Keratinocyte (primary cell): Measurements from ENCODE around the gene SDCCAG8. TPM values are rescaled to one million over a fixed set of nuclear protein-coding genes. Genes with fewer than 3 reads are reported as not detected.

ENCODE experiments used
- DNase-seq: peaks from one replicate; pipeline ENCODE4 v3.0.0-alpha.2; 2011; ENCODE audit warnings: low read depth, missing footprints, low spot score
- FAIRE-seq: peaks from 2 replicates; lab custom pipeline; 2011; peaks lifted over from hg19 to GRCh38; lab: Jason Lieb, UNC
- H2AFZ ChIP-seq: 2 replicates; pipeline ENCODE4 v1.6.0; 2012; ENCODE audit warnings: low read length, control low read depth, inconsistent platforms; ENCODE audit not compliant: control insufficient read depth
- H3K27ac ChIP-seq: 2 replicates; pipeline ENCODE4 v1.5.1; 2011; ENCODE audit warnings: low read length; ENCODE audit not compliant: control insufficient read depth, insufficient read depth
- H3K27me3 ChIP-seq: 3 replicates; pipeline ENCODE4 v1.6.0; 2011; ENCODE audit warnings: low read length; ENCODE audit not compliant: control insufficient read depth, insufficient read depth; ENCODE audit errors: extremely low read depth
- H3K36me3 ChIP-seq, 2 experiments: 2 replicates in 1 of 2; 3 replicates in 1 of 2; pipeline ENCODE4 v1.5.1; 2011; ENCODE audit warnings: low read length in 2 of 2, mild to moderate bottlenecking in 1 of 2; ENCODE audit not compliant: control insufficient read depth in 2 of 2, insufficient read depth in 2 of 2; ENCODE audit errors: extremely low read depth in 1 of 2
- H3K4me1 ChIP-seq: 3 replicates; pipeline ENCODE4 v1.5.1; 2011; ENCODE audit warnings: low read length; ENCODE audit not compliant: control insufficient read depth, insufficient read depth; ENCODE audit errors: extremely low read depth
- H3K4me2 ChIP-seq: 3 replicates; pipeline ENCODE4 v1.6.0; 2011; ENCODE audit warnings: low read depth, low read length; ENCODE audit not compliant: control insufficient read depth, insufficient read depth; ENCODE audit errors: extremely low read depth
- H3K4me3 ChIP-seq, 3 experiments: fragments of 200-600 bp in 1 of 3; sonication (generic) in 1 of 3; 2 replicates in 2 of 3; 3 replicates in 1 of 3; pipeline ENCODE4 v1.5.1; 2011 to 2016; ENCODE audit warnings: low read length in 3 of 3, mild to moderate bottlenecking in 3 of 3, control low read depth in 2 of 3, inconsistent platforms in 1 of 3, low read depth in 1 of 3, mixed read lengths in 1 of 3, mixed run types in 1 of 3, moderate library complexity in 1 of 3; ENCODE audit not compliant: control insufficient read depth in 2 of 3, insufficient read depth in 2 of 3; ENCODE audit errors: extremely low read depth in 1 of 3
- H3K79me2 ChIP-seq: 2 replicates; pipeline ENCODE4 v1.6.0; 2012; ENCODE audit warnings: low read length; ENCODE audit not compliant: control insufficient read depth, insufficient read depth
- H3K9ac ChIP-seq: 3 replicates; pipeline ENCODE4 v1.6.0; 2011; ENCODE audit warnings: low read length; ENCODE audit not compliant: control insufficient read depth, insufficient read depth; ENCODE audit errors: extremely low read depth
- H3K9me1 ChIP-seq: 3 replicates; pipeline ENCODE4 v1.6.0; 2011; ENCODE audit warnings: low read length; ENCODE audit not compliant: control insufficient read depth, insufficient read depth; ENCODE audit errors: extremely low read depth
- H3K9me3 ChIP-seq: 2 replicates; pipeline ENCODE4 v1.5.1; 2012; ENCODE audit warnings: low read depth, low read length; ENCODE audit not compliant: control insufficient read depth
- H4K20me1 ChIP-seq: 3 replicates; pipeline ENCODE4 v1.6.0; 2011; ENCODE audit warnings: low read length; ENCODE audit not compliant: control insufficient read depth, insufficient read depth; ENCODE audit errors: extremely low read depth
- CTCF ChIP-seq, 3 experiments: IDR thresholded peaks in 1 of 3; conservative IDR thresholded peaks in 1 of 3; optimal IDR thresholded peaks in 1 of 3; 2 replicates in 2 of 3; 3 replicates in 1 of 3; pipeline versions ENCODE3 to v1.5.1; 2011; ENCODE audit warnings: low read length in 3 of 3, mild to moderate bottlenecking in 3 of 3, moderate library complexity in 2 of 3, control low read depth in 1 of 3, inconsistent platforms in 1 of 3; ENCODE audit not compliant: insufficient read depth in 2 of 3; ENCODE audit errors: extremely low read depth in 1 of 3
- EZH2 ChIP-seq: IDR thresholded peaks from one replicate; pipeline ENCODE4 v1.6.1; 2012; ENCODE audit warnings: inconsistent platforms, mild to moderate bottlenecking, low read length, moderate library complexity
- dilution Hi-C: fragments of 300-500 bp; cut with MboI; formaldehyde crosslinking; loops from one replicate; pipeline ENCODE4 v1.7.0; 2020; ENCODE audit warnings: low sequenced_read_pairs; ENCODE audit not compliant: extremely low pct_ligation_motif_present
- polyA plus RNA-seq, 5 experiments: library from polyadenylated mRNA; depleted of rRNA in 3 of 5; stranded (reverse) in 3 of 5; stranded (forward) in 1 of 5; unstranded in 1 of 5; fragments of >200 nt; gene quantifications; 1 replicate in 1 of 5; 2 replicates in 3 of 5; 3 replicates in 1 of 5; pipeline versions ENCODE4 v1.2.1 to v1.2.3, GENCODE V29; 2011 to 2012; ENCODE audit warnings: missing spikeins in 2 of 5, low read depth in 1 of 5, low replicate concordance in 1 of 5

SDCCAG8 gene
- polyA plus RNA-seq, 1 donor (not counting 4 experiments of a cell fraction or from before 2014, with no cell fraction given), result 61.6 TPM

- dilution Hi-C loops, result no loop called here
- no peak for FAIRE-seq
These were observed 193.5 kb downstream of the SDCCAG8 start for GRCh38 chr1:243449373-243449772.

GRCh38 chr1:243452092-243452491 is 196.3 kb downstream of the SDCCAG8 start:
- Histone ChIP-seq H3K27ac (no peak overlapping the region), H4K20me1 (no peaks in the 10 kb centered on the region), H3K9ac (no peak overlapping the region), H3K4me3 (no peak overlapping the region), H3K4me2 (no peak overlapping the region), H3K9me3 (no peaks in the 10 kb centered on the region), H3K4me1 (peaks cover 14% of the 10 kb centered on the region), H2AFZ (no peak overlapping the region), H3K36me3 (peaks cover 0 to 2% of the 10 kb centered on the region in 2 experiments), H3K9me1 (no peaks in the 10 kb centered on the region), H3K27me3 (no peaks in the 10 kb centered on the region), H3K79me2 (no peaks in the 10 kb centered on the region)
- FAIRE-seq, result no peak
- no peak for TF ChIP-seq EZH2
- TF ChIP-seq CTCF (optimal IDR thresholded peaks at IDR 0.05 in 1 of 3, IDR thresholded peaks at IDR 0.05 in 1 of 3, conservative IDR thresholded peaks at IDR 0.05 in 1 of 3; ENCODE audit: extremely low read depth in 1 of 3, insufficient read depth in 2 of 3, low read length in 3 of 3), result no peak
- no peak for DNase-seq
- dilution Hi-C loops, result no loop called here

More at GRCh38 chr1:243449373-243449772, 193.5 kb downstream of the SDCCAG8 start:
- peaks cover 11% of the 10 kb centered on the region for H3K4me1 ChIP-seq
- no peaks in the 10 kb centered on the region for H4K20me1 ChIP-seq
- H2AFZ ChIP-seq, result no peak overlapping the region
- H3K4me3 ChIP-seq, result no peak overlapping the region
- H3K9me3 ChIP-seq, result no peaks in the 10 kb centered on the region
- no peak for TF ChIP-seq EZH2
- no peak for TF ChIP-seq CTCF (optimal IDR thresholded peaks at IDR 0.05 in 1 of 3, IDR thresholded peaks at IDR 0.05 in 1 of 3, conservative IDR thresholded peaks at IDR 0.05 in 1 of 3; ENCODE audit: extremely low read depth in 1 of 3, insufficient read depth in 2 of 3, low read length in 3 of 3)
- no peak overlapping the region for H3K4me2 ChIP-seq
- no peak for DNase-seq
- H3K36me3 ChIP-seq, result peaks cover 0 to 2% of the 10 kb centered on the region in 2 experiments
- H3K9ac ChIP-seq, result no peak overlapping the region
- no peak overlapping the region for H3K27ac ChIP-seq
- H3K79me2 ChIP-seq, result no peaks in the 10 kb centered on the region
- H3K27me3 ChIP-seq, result no peaks in the 10 kb centered on the region
- H3K9me1 ChIP-seq, result no peaks in the 10 kb centered on the region
